Measurements from ENCODE around the gene FKBP2. TPM values are rescaled to one million over a fixed set of nuclear protein-coding genes. Genes with fewer than 3 reads are reported as not detected.

Gene FKBP2
- total and polyA plus RNA-seq, 4 donors: 65.2 to 397 (median 150) TPM

- peaks cover 0 to 30% (median 5%) of the 10 kb centered on the region in 4 donors for H3K36me3 ChIP-seq (ENCODE audit: control insufficient read depth in 4 of 4, insufficient read depth in 4 of 4, low read length in 4 of 4)
- H3K27ac ChIP-seq (ENCODE audit: low read depth in 1 of 2, low read length in 1 of 2): peak overlapping the region in 1 of 2 donors; percentile 96
- 74 to 81% methylated on average over 18 of the region's 18 CpGs for WGBS, 2 donors
- DNase-seq (no peak), ATAC-seq (ENCODE audit: insufficient read depth, low FRiP score) (no peak)
- H3K27me3 ChIP-seq (ENCODE audit: control insufficient read depth in 3 of 3, insufficient read depth in 3 of 3, low read length in 2 of 3): no peaks in the 10 kb centered on the region
- TF ChIP-seq CTCF (IDR thresholded peaks at IDR 0.05; ENCODE audit: control extremely low read depth, extremely low read depth): no peak
- H3K9me3 ChIP-seq (ENCODE audit: control insufficient read depth in 4 of 4, insufficient read depth in 3 of 4, low read length in 3 of 4): peaks cover 0 to 2% (median 0%) of the 10 kb centered on the region in 4 donors
- H3K4me1 ChIP-seq (ENCODE audit: control insufficient read depth in 5 of 5, insufficient read depth in 5 of 5, low read length in 5 of 5): peaks cover 0 to 26% (median 0%) of the 10 kb centered on the region in 5 donors
- H3K9ac ChIP-seq (ENCODE audit: insufficient read depth in 1 of 2, low read length in 2 of 2): no peak overlapping the region
- no peak overlapping the region for H3K4me3 ChIP-seq
Observed at GRCh38 chr11:64208796-64209562, 31.9 kb upstream of the FKBP2 start.

GRCh38 chr11:64209563-64209843, 31.4 kb upstream of the FKBP2 start:
- ATAC-seq (ENCODE audit: insufficient read depth, low FRiP score) (no peak), DNase-seq (no peak)
- Histone ChIP-seq H3K4me3 (no peak overlapping the region), H3K9me3 (ENCODE audit: control insufficient read depth in 4 of 4, insufficient read depth in 3 of 4, low read length in 3 of 4) (peaks cover 0 to 2% (median 0%) of the 10 kb centered on the region in 4 donors), H3K4me1 (ENCODE audit: control insufficient read depth in 5 of 5, insufficient read depth in 5 of 5, low read length in 5 of 5) (peaks cover 0 to 22% (median 0%) of the 10 kb centered on the region in 5 donors), H3K27me3 (ENCODE audit: control insufficient read depth in 3 of 3, insufficient read depth in 3 of 3, low read length in 2 of 3) (no peaks in the 10 kb centered on the region), H3K27ac (ENCODE audit: low read depth in 1 of 2, low read length in 1 of 2) (no peak overlapping the region), H3K36me3 (ENCODE audit: control insufficient read depth in 4 of 4, insufficient read depth in 4 of 4, low read length in 4 of 4) (peaks cover 0 to 26% (median 3%) of the 10 kb centered on the region in 4 donors), H3K9ac (ENCODE audit: insufficient read depth in 1 of 2, low read length in 2 of 2) (peak overlapping the region in 1 of 2 donors; percentile 19)
- WGBS, 2 donors: 88% methylated on average over 8 of the region's 8 CpGs
- TF ChIP-seq CTCF (IDR thresholded peaks at IDR 0.05; ENCODE audit: control extremely low read depth, extremely low read depth): no peak

GRCh38 chr11:64210301-64211020, 30.4 kb upstream of the FKBP2 start:
- Histone ChIP-seq H3K4me1 (ENCODE audit: control insufficient read depth in 5 of 5, insufficient read depth in 5 of 5, low read length in 5 of 5) (peaks cover 0 to 22% (median 0%) of the 10 kb centered on the region in 5 donors), H3K27ac (ENCODE audit: low read depth in 1 of 2, low read length in 1 of 2) (no peak overlapping the region), H3K9me3 (ENCODE audit: control insufficient read depth in 4 of 4, insufficient read depth in 3 of 4, low read length in 3 of 4) (peaks cover 0 to 2% (median 0%) of the 10 kb centered on the region in 4 donors), H3K4me3 (peak overlapping the region; percentile 6), H3K27me3 (ENCODE audit: control insufficient read depth in 3 of 3, insufficient read depth in 3 of 3, low read length in 2 of 3) (no peaks in the 10 kb centered on the region), H3K36me3 (ENCODE audit: control insufficient read depth in 4 of 4, insufficient read depth in 4 of 4, low read length in 4 of 4) (peaks cover 0 to 26% (median 2%) of the 10 kb centered on the region in 4 donors), H3K9ac (ENCODE audit: insufficient read depth in 1 of 2, low read length in 2 of 2) (no peak overlapping the region)
- no peak for TF ChIP-seq CTCF (IDR thresholded peaks at IDR 0.05; ENCODE audit: control extremely low read depth, extremely low read depth)
- WGBS, 2 donors: 89 to 96% methylated on average over 24 of the region's 24 CpGs
- ATAC-seq (ENCODE audit: insufficient read depth, low FRiP score) (no peak), DNase-seq (no peak)
